ENCODE data around the gene HOXB7. TPM values are rescaled to one million over a fixed set of nuclear protein-coding genes. Genes with fewer than 3 reads are reported as not detected.

The HOXB7 gene
- total and polyA plus RNA-seq, 10 of the 15 experiments (the other 5 are each of a cell fraction or from before 2014, with no cell fraction given), result 2.8 to 7.4 (median 4.2) TPM

DNA sequence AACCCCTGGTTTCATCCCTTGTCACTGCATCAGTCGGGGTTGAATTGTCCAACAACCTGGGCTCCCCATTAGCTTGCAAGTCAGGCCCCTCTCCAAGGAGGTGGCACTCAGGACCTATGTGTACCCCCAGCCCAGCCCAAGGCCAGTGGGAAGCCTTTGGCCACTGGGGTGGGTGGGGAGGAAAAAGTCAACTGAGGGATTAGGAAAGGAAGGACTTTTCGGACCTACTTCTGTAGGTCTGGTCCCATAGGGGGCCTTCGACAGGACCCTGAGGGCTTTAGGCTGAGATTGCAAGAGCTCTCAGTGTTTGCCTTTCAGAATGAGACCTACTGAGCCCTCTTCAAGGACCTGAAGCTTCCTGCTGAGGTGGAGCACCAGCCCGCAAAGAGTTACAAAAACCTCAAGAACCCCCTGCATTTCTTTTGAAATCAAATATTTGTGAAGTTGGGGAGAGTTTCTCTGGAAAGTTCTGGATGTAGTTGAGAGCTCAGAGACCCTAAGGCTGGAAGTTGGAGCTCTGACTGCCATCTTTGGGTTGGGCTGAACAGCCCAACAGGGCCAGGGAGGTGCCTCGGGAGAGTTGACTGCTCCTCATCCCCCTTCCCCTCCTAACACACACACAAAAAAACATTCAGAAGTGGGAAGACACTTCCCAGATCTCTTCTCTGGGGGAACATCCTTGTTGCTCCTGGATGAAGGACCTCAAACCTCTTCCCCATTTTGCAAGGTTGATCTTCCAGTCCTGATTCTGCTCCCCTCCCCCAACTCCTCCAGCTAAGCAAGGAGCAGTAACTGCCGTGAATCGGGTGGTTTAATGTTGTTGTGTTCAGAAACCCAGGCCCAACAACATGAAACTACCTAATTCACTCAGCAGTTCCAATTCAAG is 21.1 kb upstream of the HOXB7 start:
- no TSS peak for BruUV-seq (replicated peaks)
- Histone ChIP-seq H3K27ac (ENCODE audit: control insufficient read depth, insufficient read depth) (no peak overlapping the region), H2AFZ (ENCODE audit: control insufficient read depth, low read depth, low read length) (no peak overlapping the region), H3K4me3 (no peak overlapping the region), H3K4me2 (ENCODE audit: control insufficient read depth, insufficient read depth) (peak overlapping the region; percentile 46), H3K79me2 (ENCODE audit: control insufficient read depth, insufficient read depth, low read length) (no peaks in the 10 kb centered on the region), H3K36me3 (ENCODE audit: control insufficient read depth in 2 of 2, insufficient read depth in 2 of 2, low read length in 1 of 2) (no peaks in the 10 kb centered on the region; a peak in 1 of 4 replicates), H3K9ac (ENCODE audit: control insufficient read depth, insufficient read depth, low read length) (no peak overlapping the region), H3K4me1 (ENCODE audit: control insufficient read depth, insufficient read depth, low read length) (peaks cover 17% of the 10 kb centered on the region), H4K20me1 (ENCODE audit: control insufficient read depth, insufficient read depth) (no peaks in the 10 kb centered on the region), H3K9me3 (replicated peaks; ENCODE audit: control insufficient read depth, insufficient read depth, low read length) (no peaks in the 10 kb centered on the region), H3K27me3 (replicated peaks in 1 of 2; ENCODE audit: control insufficient read depth in 2 of 2, insufficient read depth in 2 of 2, low read length in 1 of 2) (peaks cover 15 to 20% of the 10 kb centered on the region in 2 experiments)
- ChIA-PET RAD21 (ENCODE audit: unreplicated experiment) (interaction anchor here (0.6 to 1.2 kb wide), 2 partner anchors 144 to 503 kb away, joined by 3 read pairs; no protein-coding TSS in a partner anchor), SMC1A (ENCODE audit: uncharacterized antibody, unreplicated experiment) (interaction anchor here (0.7 to 1.4 kb wide), 4 partner anchors 23 to 247 kb away, joined by 3 to 4 read pairs (median 3); no protein-coding TSS in a partner anchor), POLR2A (interaction anchor here (0.6 kb wide), 2 partner anchors 20 to 693 kb away, joined by 3 to 6 read pairs; no protein-coding TSS in a partner anchor), CTCF (interaction anchor here (0.9 to 1.5 kb wide), 4 partner anchors 8 to 47 kb away, joined by 3 to 6 read pairs (median 3); no protein-coding TSS in a partner anchor)
- peak; percentile 75 for ATAC-seq
- intact Hi-C loops (cut with micrococcal nuclease; ENCODE audit: unreplicated experiment) (no loop called here), in situ Hi-C loops (cut with MboI) (no loop called here)
- DNase-seq (ENCODE audit: low read depth, low spot score), result no peak
- WGBS (ENCODE audit: insufficient coverage, insufficient replicate concordance, low lambda C conversion rate, missing lambda C conversion rate), result 43% methylated on average over 7 of the region's 7 CpGs
- FAIRE-seq, result peak; percentile 35
- TF ChIP-seq FOXK2 (IDR thresholded peaks at IDR 0.05), result no peak
- no peak for TF ChIP-seq BMI1 (IDR thresholded peaks at IDR 0.05; ENCODE audit: borderline replicate concordance)
- no peak for TF ChIP-seq RB1 (IDR thresholded peaks at IDR 0.05; ENCODE audit: borderline replicate concordance)
- peak; percentile 68 for TF ChIP-seq JUNB (IDR thresholded peaks at IDR 0.05)
- TF ChIP-seq STAT3 (IDR thresholded peaks at IDR 0.05; ENCODE audit: low read depth, low read length), result no peak
- TF ChIP-seq POLR2AphosphoS2 (IDR thresholded peaks at IDR 0.05; ENCODE audit: low read depth, low read length), result no peak
- TF ChIP-seq HCFC1 (IDR thresholded peaks at IDR 0.05; ENCODE audit: low read length), result no peak
- no peak for TF ChIP-seq SIN3A (IDR thresholded peaks at IDR 0.05; ENCODE audit: low read depth, low read length)
- TF ChIP-seq RCOR1 (conservative IDR thresholded peaks at IDR 0.05; ENCODE audit: low read depth, low read length), result no peak
- TF ChIP-seq SUPT20H (IDR thresholded peaks at IDR 0.05; ENCODE audit: borderline replicate concordance, control insufficient read depth, low read depth, low read length), result no peak
- TF ChIP-seq, protein P1, sequence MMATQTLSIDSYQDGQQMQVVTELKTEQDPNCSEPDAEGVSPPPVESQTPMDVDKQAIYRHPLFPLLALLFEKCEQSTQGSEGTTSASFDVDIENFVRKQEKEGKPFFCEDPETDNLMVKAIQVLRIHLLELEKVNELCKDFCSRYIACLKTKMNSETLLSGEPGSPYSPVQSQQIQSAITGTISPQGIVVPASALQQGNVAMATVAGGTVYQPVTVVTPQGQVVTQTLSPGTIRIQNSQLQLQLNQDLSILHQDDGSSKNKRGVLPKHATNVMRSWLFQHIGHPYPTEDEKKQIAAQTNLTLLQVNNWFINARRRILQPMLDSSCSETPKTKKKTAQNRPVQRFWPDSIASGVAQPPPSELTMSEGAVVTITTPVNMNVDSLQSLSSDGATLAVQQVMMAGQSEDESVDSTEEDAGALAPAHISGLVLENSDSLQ (IDR thresholded peaks at IDR 0.05), result no peak
- TF ChIP-seq, protein P2, sequence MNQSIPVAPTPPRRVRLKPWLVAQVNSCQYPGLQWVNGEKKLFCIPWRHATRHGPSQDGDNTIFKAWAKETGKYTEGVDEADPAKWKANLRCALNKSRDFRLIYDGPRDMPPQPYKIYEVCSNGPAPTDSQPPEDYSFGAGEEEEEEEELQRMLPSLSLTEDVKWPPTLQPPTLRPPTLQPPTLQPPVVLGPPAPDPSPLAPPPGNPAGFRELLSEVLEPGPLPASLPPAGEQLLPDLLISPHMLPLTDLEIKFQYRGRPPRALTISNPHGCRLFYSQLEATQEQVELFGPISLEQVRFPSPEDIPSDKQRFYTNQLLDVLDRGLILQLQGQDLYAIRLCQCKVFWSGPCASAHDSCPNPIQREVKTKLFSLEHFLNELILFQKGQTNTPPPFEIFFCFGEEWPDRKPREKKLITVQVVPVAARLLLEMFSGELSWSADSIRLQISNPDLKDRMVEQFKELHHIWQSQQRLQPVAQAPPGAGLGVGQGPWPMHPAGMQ (IDR thresholded peaks at IDR 0.05; ENCODE audit: borderline replicate concordance), result no peak
- TF ChIP-seq PAX5 (IDR thresholded peaks at IDR 0.05; ENCODE audit: borderline replicate concordance, low read depth, low read length), result peak; percentile 28; the same call in 1 of the 2 replicates
- TF ChIP-seq POU2F2 (IDR thresholded peaks at IDR 0.05; ENCODE audit: borderline replicate concordance, low read depth, low read length), result no peak
- TF ChIP-seq IRF4 (IDR thresholded peaks at IDR 0.05; ENCODE audit: low read depth, low read length), result peak; percentile 91
- TF ChIP-seq, protein P3, sequence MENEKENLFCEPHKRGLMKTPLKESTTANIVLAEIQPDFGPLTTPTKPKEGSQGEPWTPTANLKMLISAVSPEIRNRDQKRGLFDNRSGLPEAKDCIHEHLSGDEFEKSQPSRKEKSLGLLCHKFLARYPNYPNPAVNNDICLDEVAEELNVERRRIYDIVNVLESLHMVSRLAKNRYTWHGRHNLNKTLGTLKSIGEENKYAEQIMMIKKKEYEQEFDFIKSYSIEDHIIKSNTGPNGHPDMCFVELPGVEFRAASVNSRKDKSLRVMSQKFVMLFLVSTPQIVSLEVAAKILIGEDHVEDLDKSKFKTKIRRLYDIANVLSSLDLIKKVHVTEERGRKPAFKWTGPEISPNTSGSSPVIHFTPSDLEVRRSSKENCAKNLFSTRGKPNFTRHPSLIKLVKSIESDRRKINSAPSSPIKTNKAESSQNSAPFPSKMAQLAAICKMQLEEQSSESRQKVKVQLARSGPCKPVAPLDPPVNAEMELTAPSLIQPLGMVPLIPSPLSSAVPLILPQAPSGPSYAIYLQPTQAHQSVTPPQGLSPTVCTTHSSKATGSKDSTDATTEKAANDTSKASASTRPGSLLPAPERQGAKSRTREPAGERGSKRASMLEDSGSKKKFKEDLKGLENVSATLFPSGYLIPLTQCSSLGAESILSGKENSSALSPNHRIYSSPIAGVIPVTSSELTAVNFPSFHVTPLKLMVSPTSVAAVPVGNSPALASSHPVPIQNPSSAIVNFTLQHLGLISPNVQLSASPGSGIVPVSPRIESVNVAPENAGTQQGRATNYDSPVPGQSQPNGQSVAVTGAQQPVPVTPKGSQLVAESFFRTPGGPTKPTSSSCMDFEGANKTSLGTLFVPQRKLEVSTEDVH (IDR thresholded peaks at IDR 0.05; ENCODE audit: low read depth, partially characterized antibody), result no peak

Data from GM12878 (cell line).